ENCODE data around the gene FXR2. TPM values are rescaled to one million over a fixed set of nuclear protein-coding genes. Genes with fewer than 3 reads are reported as not detected.
"Not testable (repeated sequence)": the region's sequence is repeated elsewhere in the genome, so short reads cannot be mapped to it uniquely, and the experiment has no call there.

The FXR2 gene
- total RNA-seq, 2 donors from 2014 or later, result 42.7 to 56.6 TPM

- Mint-ChIP-seq H3K4me3 (no peak overlapping the region), H3K27ac (no peak overlapping the region), H3K4me1 (ENCODE audit: low read depth in 2 of 2) (peaks cover 0 to 7% of the 10 kb centered on the region in 2 donors), H3K27me3 (peaks cover 0 to 9% of the 10 kb centered on the region in 2 donors), H3K36me3 (no peaks in the 10 kb centered on the region), H3K9me3 (no peaks in the 10 kb centered on the region)
- DNase-seq (ENCODE audit: low spot score) (no peak), ATAC-seq (no peak)
These were observed 26.1 kb upstream of the FXR2 start for GRCh38 chr17:7640783-7641182.

GRCh38 chr17:7636163-7636562 lies 21.5 kb upstream of the FXR2 start:
- Mint-ChIP-seq H3K4me3 (no peak overlapping the region), H3K27ac (no peak overlapping the region), H3K36me3 (no peaks in the 10 kb centered on the region), H3K9me3 (no peaks in the 10 kb centered on the region), H3K27me3 (no peaks in the 10 kb centered on the region), H3K4me1 (ENCODE audit: low read depth in 2 of 2) (no peaks in the 10 kb centered on the region)
- DNase-seq (ENCODE audit: low spot score) (no peak), ATAC-seq (no peak)

- Mint-ChIP-seq H3K27me3 (no peaks in the 10 kb centered on the region), H3K27ac (no peak overlapping the region), H3K4me1 (ENCODE audit: low read depth in 2 of 2) (no peaks in the 10 kb centered on the region), H3K36me3 (no peaks in the 10 kb centered on the region), H3K4me3 (no peak overlapping the region), H3K9me3 (no peaks in the 10 kb centered on the region)
- ATAC-seq, result no peak
- no peak for DNase-seq (ENCODE audit: low spot score)
These were observed 19.7 kb upstream of the FXR2 start for GRCh38 chr17:7634384-7634783.

GRCh38 chr17:7633093-7633492 lies 18.4 kb upstream of the FXR2 start:
- no peak for DNase-seq (ENCODE audit: low spot score)
- Mint-ChIP-seq H3K27ac (no peak overlapping the region), H3K9me3 (no peaks in the 10 kb centered on the region), H3K27me3 (no peaks in the 10 kb centered on the region), H3K4me1 (ENCODE audit: low read depth in 2 of 2) (no peaks in the 10 kb centered on the region), H3K4me3 (no peak overlapping the region), H3K36me3 (no peaks in the 10 kb centered on the region)
- ATAC-seq, result no peak

- H3K36me3 Mint-ChIP-seq, result no peaks in the 10 kb centered on the region
- no peak overlapping the region for H3K27ac Mint-ChIP-seq
- no peaks in the 10 kb centered on the region for H3K4me1 Mint-ChIP-seq (ENCODE audit: low read depth in 2 of 2)
- ATAC-seq (no peak), DNase-seq (ENCODE audit: low spot score) (no peak)
- no peak overlapping the region for H3K4me3 Mint-ChIP-seq
- H3K27me3 Mint-ChIP-seq, result no peaks in the 10 kb centered on the region
- no peaks in the 10 kb centered on the region for H3K9me3 Mint-ChIP-seq
These were observed 17.8 kb upstream of the FXR2 start for GRCh38 chr17:7632492-7632894.

GRCh38 chr17:7631398-7632380 lies 17.0 kb upstream of the FXR2 start:
- H3K4me1 Mint-ChIP-seq (ENCODE audit: low read depth in 2 of 2), result peaks cover 5% of the 10 kb centered on the region in 2 donors
- no peak for DNase-seq (ENCODE audit: low spot score)
- no peaks in the 10 kb centered on the region for H3K27me3 Mint-ChIP-seq
- H3K4me3 Mint-ChIP-seq, result no peak overlapping the region
- ATAC-seq, result no peak
- H3K36me3 Mint-ChIP-seq, result no peaks in the 10 kb centered on the region
- no peaks in the 10 kb centered on the region for H3K9me3 Mint-ChIP-seq
- no peak overlapping the region for H3K27ac Mint-ChIP-seq

- Mint-ChIP-seq H3K27me3 (no peaks in the 10 kb centered on the region), H3K36me3 (no peaks in the 10 kb centered on the region), H3K27ac (no peak within 1 kb of the TSS), H3K4me3 (no peak within 1 kb of the TSS), H3K4me1 (ENCODE audit: low read depth in 2 of 2) (peaks cover 7 to 10% of the 10 kb centered on the region in 2 donors), H3K9me3 (no peaks in the 10 kb centered on the region)
- DNase-seq (ENCODE audit: low spot score) (no peak), ATAC-seq (no peak)
These were observed 15.4 kb upstream of the FXR2 start, which contains the start of gene SHBG for GRCh38 chr17:7629939-7630571. Gene SHBG (plus strand): TSS chr17:7630135. CDS start chr17:7630173, 38 bp downstream.

- Mint-ChIP-seq H3K4me3 (peak within 1 kb of the TSS; percentile 90), H3K36me3 (no peaks in the 10 kb centered on the region), H3K9me3 (no peaks in the 10 kb centered on the region), H3K27ac (peak within 1 kb of the TSS; percentile 50 to 86), H3K4me1 (ENCODE audit: low read depth in 2 of 2) (peaks cover 7 to 10% of the 10 kb centered on the region in 2 donors), H3K27me3 (no peaks in the 10 kb centered on the region)
- DNase-seq (ENCODE audit: low spot score) (peak; percentile 92), ATAC-seq (peak; percentile 99)
These were observed 12.8 kb upstream of the FXR2 start, which contains the start of gene SAT2 for GRCh38 chr17:7627250-7628121. Gene SAT2 (minus strand): TSS chr17:7627821. CDS start chr17:7627635, 186 bp downstream.

GRCh38 chr17:7626956-7627249 lies 12.2 kb upstream of the FXR2 start:
- no peak for DNase-seq (ENCODE audit: low spot score)
- no peaks in the 10 kb centered on the region for H3K27me3 Mint-ChIP-seq

GRCh38 chr17:7626307-7626706 lies 11.6 kb upstream of the FXR2 start:
- no peaks in the 10 kb centered on the region for H3K36me3 Mint-ChIP-seq
- no peak for DNase-seq (ENCODE audit: low spot score)
- no peaks in the 10 kb centered on the region for H3K9me3 Mint-ChIP-seq
- H3K27me3 Mint-ChIP-seq, result no peaks in the 10 kb centered on the region
- ATAC-seq, result no peak
- H3K4me1 Mint-ChIP-seq (ENCODE audit: low read depth in 2 of 2), result peaks cover 7 to 10% of the 10 kb centered on the region in 2 donors
- H3K4me3 Mint-ChIP-seq, result peak overlapping the region; percentile 90
- peak overlapping the region in 1 of 2 donors; percentile 86 for H3K27ac Mint-ChIP-seq

More at GRCh38 chr17:7626956-7627249, 12.2 kb upstream of the FXR2 start:
- no peaks in the 10 kb centered on the region for H3K36me3 Mint-ChIP-seq
- peak overlapping the region; percentile 90 for H3K4me3 Mint-ChIP-seq
- H3K4me1 Mint-ChIP-seq (ENCODE audit: low read depth in 2 of 2), result peaks cover 7 to 10% of the 10 kb centered on the region in 2 donors
- no peak for ATAC-seq
- H3K27ac Mint-ChIP-seq, result peak overlapping the region; percentile 50 to 86
- H3K9me3 Mint-ChIP-seq, result no peaks in the 10 kb centered on the region

- not testable (repeated sequence) for H3K4me3 Mint-ChIP-seq; DNase-seq (ENCODE audit: low spot score); H3K27ac Mint-ChIP-seq
These were observed 11.1 kb upstream of the FXR2 start for GRCh38 chr17:7625749-7626148.

GRCh38 chr17:7623661-7624060 lies 9.0 kb upstream of the FXR2 start:
- Mint-ChIP-seq H3K4me1 (ENCODE audit: low read depth in 2 of 2) (peaks cover 7 to 10% of the 10 kb centered on the region in 2 donors), H3K9me3 (no peaks in the 10 kb centered on the region), H3K4me3 (no peak overlapping the region), H3K27me3 (no peaks in the 10 kb centered on the region), H3K27ac (no peak overlapping the region), H3K36me3 (no peaks in the 10 kb centered on the region)
- DNase-seq (ENCODE audit: low spot score) (no peak), ATAC-seq (no peak)

More at GRCh38 chr17:7625749-7626148, 11.1 kb upstream of the FXR2 start:
- not testable (repeated sequence) for H3K36me3 Mint-ChIP-seq, H3K9me3 Mint-ChIP-seq, H3K27me3 Mint-ChIP-seq, ATAC-seq
- peaks cover 7 to 10% of the 10 kb centered on the region in 2 donors for H3K4me1 Mint-ChIP-seq (ENCODE audit: low read depth in 2 of 2)

- no peaks in the 10 kb centered on the region for H3K36me3 Mint-ChIP-seq
- ATAC-seq, result no peak
- no peak overlapping the region for H3K4me3 Mint-ChIP-seq
- DNase-seq (ENCODE audit: low spot score), result no peak
- no peaks in the 10 kb centered on the region for H3K4me1 Mint-ChIP-seq (ENCODE audit: low read depth in 2 of 2)
- H3K9me3 Mint-ChIP-seq, result no peaks in the 10 kb centered on the region
- H3K27ac Mint-ChIP-seq, result no peak overlapping the region
- no peaks in the 10 kb centered on the region for H3K27me3 Mint-ChIP-seq
These were observed 6.1 kb upstream of the FXR2 start for GRCh38 chr17:7620835-7621234.

Data from natural killer cell treated with Interleukin-12 subunit alpha and Interleukin-12 subunit beta and Interleukin-15 and Interleukin-18, amount 100 ng/mL, for 72 hours (primary cell).